Stimulated activated CD4-positive, alpha-beta T cell treated with anti-CD3 and anti-CD28 coated beads, Interleukin-15, amount 100 ng/mL, for 48 hours (primary cell): ENCODE results near the gene LILRA6.
"Not testable (repeated sequence)": the region's sequence is repeated elsewhere in the genome, so short reads cannot be mapped to it uniquely, and the experiment has no call there.

Source experiments
- DNase-seq, 2 donors: peaks; one replicate each; pipeline ENCODE4 v3.0.0-alpha.2; 2020; ENCODE audit warnings: low read depth in 2 of 2

The LILRA6 gene

GRCh38 chr19:54207983-54208783 is 34.4 kb downstream of the LILRA6 start:
- peak; percentile 41 to 58 for DNase-seq

GRCh38 chr19:54207676-54207982 is 35.0 kb downstream of the LILRA6 start:
- no peak for DNase-seq

- DNase-seq: not testable (repeated sequence)
Observed at GRCh38 chr19:54207193-54207592, 35.4 kb downstream of the LILRA6 start.

- no peak for DNase-seq
Observed at GRCh38 chr19:54206831-54207177, 35.8 kb downstream of the LILRA6 start.

GRCh38 chr19:54206030-54206830 is 36.4 kb downstream of the LILRA6 start:
- DNase-seq: no peak

- no peak for DNase-seq
Observed at GRCh38 chr19:54204767-54205468, 37.7 kb downstream of the LILRA6 start.

- DNase-seq: no peak
Observed at GRCh38 chr19:54203151-54203611, 39.4 kb downstream of the LILRA6 start.

- no peak for DNase-seq
Observed at GRCh38 chr19:54201980-54202379, 40.6 kb downstream of the LILRA6 start.

GRCh38 chr19:54201172-54201701 is 41.4 kb downstream of the LILRA6 start:
- no peak for DNase-seq

GRCh38 chr19:54199401-54199800 is 43.2 kb downstream of the LILRA6 start:
- DNase-seq: no peak

GRCh38 chr19:54197121-54197520 is 45.5 kb downstream of the LILRA6 start:
- DNase-seq: no peak

- DNase-seq: no peak
Observed at GRCh38 chr19:54196536-54196935, 46.1 kb downstream of the LILRA6 start.

- not testable (repeated sequence) for DNase-seq
Observed at GRCh38 chr19:54194463-54194862, 48.1 kb downstream of the LILRA6 start.

- no peak for DNase-seq
Observed at GRCh38 chr19:54193011-54193410, 49.6 kb downstream of the LILRA6 start.

- DNase-seq: no peak
Observed at GRCh38 chr19:54191811-54192453, 50.7 kb downstream of the LILRA6 start.

GRCh38 chr19:54191011-54191810 is 51.4 kb downstream of the LILRA6 start, which contains the start of gene TSEN34:
TSS of gene TSEN34 (plus strand) at chr19:54191308. CDS start at chr19:54191365, 57 bp downstream.
- DNase-seq: peak; percentile 71 to 80

GRCh38 chr19:54190503-54191010 is 52.0 kb downstream of the LILRA6 start:
- peak; percentile 100 for DNase-seq

- peak; percentile 100 for DNase-seq
Observed at GRCh38 chr19:54189735-54190502, 52.7 kb downstream of the LILRA6 start.

- no peak for DNase-seq
Observed at GRCh38 chr19:54189145-54189734, 53.4 kb downstream of the LILRA6 start, which contains the start of gene MBOAT7. TSS of gene MBOAT7 (minus strand) at chr19:54189580. CDS start at chr19:54188508, 1,072 bp downstream.
